Transverse colon (tissue), 4 donors: Measurements from ENCODE around the gene MRPL23.

ENCODE experiments used
- EP300 ChIP-seq: sonication (generic); formaldehyde crosslinking; IDR thresholded peaks from one replicate; pipeline ENCODE4 v1.6.1; 2017; ENCODE audit warnings: antibody characterized with exemption, low read depth
- POLR2A ChIP-seq: fragments of 450-650 bp; IDR thresholded peaks from one replicate; pipeline ENCODE4 v1.6.1; 2016; ENCODE audit warnings: antibody characterized with exemption, mild to moderate bottlenecking, moderate library complexity
- POLR2AphosphoS5 ChIP-seq, 3 donors: sonication (generic); formaldehyde crosslinking; IDR thresholded peaks; one replicate each; pipeline ENCODE4 v1.6.1; 2016; ENCODE audit warnings: antibody characterized with exemption in 3 of 3
- TF ChIP-seq, protein P1 (sequence below), 5 experiments: fragments of 200-600 bp in 3 of 5; fragments of 450-650 bp in 2 of 5; sonication (generic) in 3 of 5; IDR thresholded peaks; 1 replicate in 2 of 5; 2 replicates in 3 of 5; pipeline ENCODE4 v1.5.1; 2016 to 2017; ENCODE audit warnings: antibody characterized with exemption in 5 of 5, inconsistent platforms in 3 of 5, mild to moderate bottlenecking in 2 of 5, moderate library complexity in 1 of 5

DNA sequence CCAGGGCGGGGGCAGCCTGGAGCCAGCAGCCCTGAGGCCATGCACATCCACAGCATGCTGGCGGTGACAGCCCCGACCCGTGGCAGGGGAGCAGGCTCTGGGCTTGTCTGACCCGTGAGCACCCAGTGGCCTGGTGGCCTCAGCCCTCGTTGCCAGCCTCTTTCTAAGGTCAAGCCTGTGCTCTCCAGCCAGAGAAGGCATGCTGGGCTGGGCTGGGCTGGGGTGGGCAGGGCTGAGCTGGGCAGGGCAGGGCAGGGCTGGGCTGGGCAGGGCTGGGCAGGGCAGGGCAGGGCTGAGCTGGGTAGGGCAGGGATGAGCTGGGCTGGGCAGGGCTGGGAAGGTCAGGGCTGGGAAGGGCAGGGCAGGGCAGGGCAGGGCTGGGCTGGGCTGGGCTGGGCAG lies 39.9 kb downstream of the MRPL23 start:
- TF ChIP-seq, protein P1, sequence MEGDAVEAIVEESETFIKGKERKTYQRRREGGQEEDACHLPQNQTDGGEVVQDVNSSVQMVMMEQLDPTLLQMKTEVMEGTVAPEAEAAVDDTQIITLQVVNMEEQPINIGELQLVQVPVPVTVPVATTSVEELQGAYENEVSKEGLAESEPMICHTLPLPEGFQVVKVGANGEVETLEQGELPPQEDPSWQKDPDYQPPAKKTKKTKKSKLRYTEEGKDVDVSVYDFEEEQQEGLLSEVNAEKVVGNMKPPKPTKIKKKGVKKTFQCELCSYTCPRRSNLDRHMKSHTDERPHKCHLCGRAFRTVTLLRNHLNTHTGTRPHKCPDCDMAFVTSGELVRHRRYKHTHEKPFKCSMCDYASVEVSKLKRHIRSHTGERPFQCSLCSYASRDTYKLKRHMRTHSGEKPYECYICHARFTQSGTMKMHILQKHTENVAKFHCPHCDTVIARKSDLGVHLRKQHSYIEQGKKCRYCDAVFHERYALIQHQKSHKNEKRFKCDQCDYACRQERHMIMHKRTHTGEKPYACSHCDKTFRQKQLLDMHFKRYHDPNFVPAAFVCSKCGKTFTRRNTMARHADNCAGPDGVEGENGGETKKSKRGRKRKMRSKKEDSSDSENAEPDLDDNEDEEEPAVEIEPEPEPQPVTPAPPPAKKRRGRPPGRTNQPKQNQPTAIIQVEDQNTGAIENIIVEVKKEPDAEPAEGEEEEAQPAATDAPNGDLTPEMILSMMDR (IDR thresholded peaks at IDR 0.05), result no peak
- no peak for TF ChIP-seq EP300
- TF ChIP-seq POLR2AphosphoS5 (IDR thresholded peaks at IDR 0.05), result no peak
- TF ChIP-seq POLR2A, result no peak
